ENCODE data around the gene TBC1D9.

TBC1D9 gene

DNA sequence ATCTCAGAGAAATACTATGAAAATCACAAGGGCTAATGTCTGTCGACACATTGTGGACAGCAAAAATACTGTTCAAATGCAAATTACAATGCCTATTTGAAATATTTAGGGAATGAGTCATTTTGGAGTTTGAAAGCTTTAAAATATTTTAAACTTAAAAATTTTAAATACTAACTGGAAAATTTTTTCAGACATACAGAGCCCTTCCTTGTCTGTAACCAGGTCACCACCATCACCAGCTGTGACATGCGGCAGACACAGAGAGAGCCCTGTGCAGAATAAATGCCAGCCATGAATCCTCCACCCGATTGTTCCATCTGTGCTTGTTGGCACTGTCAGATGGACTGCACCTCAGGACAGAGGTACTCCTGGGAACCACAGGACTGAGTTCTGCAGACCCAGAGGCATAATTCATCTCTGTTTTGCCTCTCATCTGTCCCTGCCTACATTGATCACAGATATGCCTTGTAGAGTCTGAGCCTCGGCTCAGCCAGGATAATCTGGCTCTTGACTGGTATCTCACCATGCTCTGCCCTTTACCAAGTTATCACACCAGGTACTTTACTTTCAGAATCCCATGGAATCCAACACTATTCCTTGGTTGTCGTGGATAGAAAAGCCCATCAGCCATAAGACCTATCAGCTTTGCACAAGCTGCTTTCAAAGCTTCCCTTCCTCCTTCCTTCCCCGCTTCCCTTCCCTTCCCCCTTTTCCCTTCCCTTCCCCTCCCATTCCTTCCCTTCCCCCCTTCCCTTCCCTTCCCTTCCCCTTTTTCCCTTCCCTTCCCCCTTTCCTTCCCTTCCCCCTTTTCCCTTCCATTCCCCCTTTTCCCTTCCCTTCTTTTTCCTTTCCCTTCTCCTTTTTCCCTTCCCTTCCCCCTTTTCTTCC lies 67.2 kb downstream of the TBC1D9 start:
- no peak for DNase-seq

DNA sequence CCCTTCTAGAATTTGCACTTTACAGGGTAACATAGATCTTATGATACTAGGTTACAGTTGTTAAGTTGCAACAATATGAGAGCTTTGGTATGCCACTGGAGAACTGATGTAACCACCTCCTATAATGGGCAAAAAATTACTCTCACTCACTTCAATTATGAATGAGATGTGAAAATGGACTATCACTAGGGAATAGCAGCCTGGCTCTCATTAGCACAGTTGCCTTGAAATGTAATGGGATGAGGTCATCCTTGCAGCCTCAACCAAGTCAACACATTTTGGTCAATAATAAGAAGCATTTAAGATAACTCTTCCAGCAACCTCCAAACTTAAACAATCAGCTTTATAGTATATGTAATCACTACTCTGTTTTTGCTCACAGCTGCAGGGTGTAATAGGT lies 69.4 kb downstream of the TBC1D9 start:
- DNase-seq, result no peak

DNA sequence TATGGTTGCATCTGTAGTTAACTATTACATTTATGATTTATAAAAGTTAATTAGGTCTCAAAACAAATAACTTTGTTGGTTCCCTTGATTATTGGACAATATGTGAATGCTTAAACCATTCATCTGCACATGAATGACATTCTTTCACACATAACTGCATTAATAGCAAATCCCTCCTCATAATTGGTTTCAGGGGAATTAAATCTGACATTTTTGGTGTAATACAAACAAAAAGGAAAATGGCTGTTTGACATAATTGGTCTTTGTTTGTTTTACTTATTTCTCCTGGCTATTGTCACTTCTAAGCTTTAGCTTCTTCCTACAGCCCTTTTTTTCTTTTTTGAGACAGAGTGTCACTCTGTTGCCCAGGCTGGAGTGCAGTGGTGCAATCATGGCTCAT lies 71.9 kb downstream of the TBC1D9 start:
- DNase-seq, result no peak

DNA sequence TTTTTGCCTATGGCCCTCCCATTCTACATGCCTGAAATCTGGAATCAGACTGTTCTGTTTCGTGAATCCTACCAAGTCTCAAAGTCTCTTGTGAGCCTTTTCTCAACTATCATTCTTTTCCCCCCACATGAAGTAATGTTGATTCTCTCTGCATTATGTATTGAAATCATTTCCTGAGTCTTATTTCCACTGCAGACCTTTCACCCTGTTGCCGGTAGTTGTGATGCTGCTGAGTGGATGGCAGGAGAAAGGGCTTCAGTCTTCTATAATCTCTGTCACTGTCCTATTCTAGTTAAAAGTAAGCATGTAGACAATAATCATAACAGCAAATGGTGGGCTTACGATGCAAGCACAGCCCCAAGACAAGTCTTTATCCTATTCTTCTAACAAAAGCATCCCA lies 75.0 kb downstream of the TBC1D9 start:
- no peak for DNase-seq

DNA sequence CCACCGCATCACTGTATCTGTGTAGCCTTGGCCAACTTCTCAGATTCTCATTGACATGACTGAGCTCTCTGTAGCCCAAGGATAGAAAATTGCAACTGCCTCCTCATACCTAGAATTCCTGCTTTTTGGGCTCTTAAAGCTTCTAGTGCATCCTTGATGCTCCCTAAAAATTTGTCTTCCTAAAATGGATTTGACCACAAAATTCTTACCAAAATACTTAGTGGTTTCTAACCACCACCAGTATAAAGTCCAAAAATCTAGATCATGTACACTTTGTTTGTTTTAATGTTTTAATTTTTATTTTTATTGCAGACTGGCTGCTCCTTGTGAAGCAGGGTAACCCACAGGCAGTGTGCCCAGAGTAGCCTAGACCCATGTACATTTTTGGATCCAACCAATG lies 75.5 kb downstream of the TBC1D9 start:
- DNase-seq, result no peak

DNA sequence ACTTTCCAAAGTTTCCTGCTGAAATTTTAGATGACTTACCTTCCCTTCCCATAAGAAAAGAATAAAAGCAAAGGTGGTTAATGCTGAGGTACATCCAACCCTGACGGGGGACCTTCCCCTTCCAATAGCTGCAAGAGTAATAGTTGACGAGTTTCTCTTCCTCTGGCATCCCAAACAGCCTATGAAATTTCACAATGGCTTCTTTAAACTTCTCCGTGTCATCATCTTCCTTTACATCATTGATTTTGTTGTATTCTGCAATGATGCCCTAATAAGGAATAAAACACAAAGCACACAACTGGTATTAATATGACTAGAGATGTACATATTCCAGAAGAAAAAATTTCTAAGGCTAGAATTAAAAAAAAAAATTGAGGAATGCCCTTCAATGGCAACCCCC lies 76.6 kb downstream of the TBC1D9 start:
- DNase-seq, result no peak

DNA sequence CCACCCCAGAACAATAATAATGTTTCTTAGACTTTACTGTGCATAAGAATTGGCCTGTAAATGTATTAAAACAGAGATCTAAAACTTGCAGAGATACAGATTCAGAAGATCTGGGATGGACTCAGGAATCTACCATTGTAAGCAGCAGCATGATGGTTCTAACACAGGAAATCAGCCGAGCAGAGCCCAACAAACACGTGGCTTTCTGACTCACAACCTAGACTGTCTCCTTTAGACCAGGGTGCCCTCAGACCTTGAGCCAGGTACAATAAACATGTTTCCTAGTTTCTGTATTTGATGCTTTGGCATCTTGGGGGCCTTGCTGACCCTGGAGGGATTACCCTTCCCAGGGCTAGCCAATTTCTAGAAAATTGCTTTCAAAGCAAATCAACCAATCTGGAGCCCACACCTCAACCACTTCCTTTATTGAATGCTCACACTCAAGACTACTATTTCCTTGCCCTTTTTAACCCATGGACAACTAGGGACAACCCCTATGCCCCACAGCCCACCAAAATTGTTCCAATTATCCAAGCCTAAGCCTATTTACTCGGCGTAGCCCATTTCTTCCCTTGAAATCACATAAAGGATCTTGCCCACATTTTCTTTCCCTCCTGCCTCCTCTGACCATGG lies 80.5 kb downstream of the TBC1D9 start:
- no peak for DNase-seq

DNA sequence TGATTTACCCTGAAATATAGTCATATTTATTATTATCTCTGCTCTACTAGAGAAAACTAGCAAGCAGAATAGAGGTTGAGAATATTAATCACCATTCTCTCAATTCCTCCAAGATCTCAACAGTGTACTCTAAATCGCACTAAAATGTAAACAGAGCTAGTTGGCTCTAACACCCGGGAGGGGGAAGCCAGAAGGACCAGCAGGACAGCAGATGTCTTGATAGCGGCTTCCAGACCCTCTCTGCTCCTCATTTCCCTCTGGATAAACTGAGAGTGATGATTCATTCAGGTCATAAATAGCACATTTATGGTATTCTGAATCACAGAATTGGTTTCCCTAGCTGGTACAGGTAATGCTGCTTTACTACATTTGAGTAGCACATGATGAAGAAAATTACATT lies 82.5 kb downstream of the TBC1D9 start:
- DNase-seq, result no peak

DNA sequence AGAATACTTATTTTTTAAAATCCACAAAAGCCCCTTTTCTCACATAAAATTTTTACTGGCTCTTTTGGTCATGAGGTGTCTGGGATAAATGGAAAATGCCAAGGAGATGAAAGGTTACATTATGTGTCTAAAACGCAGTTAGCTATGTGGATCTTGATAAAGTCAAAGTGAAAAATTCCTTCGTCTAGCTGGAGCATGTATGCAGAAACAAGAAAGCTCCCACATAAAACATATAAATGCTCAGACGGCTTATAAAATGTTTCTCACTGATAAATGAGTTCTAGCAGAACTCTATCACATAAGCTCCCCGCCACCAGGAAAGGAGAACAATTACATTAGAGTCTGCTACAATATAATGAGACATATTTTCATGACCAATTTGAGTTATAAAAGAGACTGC lies 83.8 kb downstream of the TBC1D9 start:
- DNase-seq, result no peak

DNA sequence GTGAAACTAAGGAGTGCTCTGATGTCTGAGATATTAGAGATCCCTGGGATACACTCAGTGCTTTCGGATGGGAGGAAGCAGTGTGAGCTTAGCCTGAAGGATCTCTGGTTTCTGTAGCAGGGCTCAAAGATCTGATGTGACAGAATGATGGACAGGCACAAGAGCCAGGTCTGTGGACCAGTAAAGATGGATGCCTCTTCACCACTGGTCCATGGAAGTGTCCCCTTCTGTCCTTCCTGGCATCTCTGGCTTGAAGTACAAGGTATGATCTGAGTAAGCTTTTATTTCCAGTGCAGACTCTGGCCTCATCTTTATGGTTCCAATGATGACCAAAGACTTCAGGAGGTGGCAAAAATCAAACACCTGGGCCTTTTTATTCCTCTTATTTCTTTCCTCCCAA lies 88.1 kb downstream of the TBC1D9 start:
- no peak for DNase-seq

DNA sequence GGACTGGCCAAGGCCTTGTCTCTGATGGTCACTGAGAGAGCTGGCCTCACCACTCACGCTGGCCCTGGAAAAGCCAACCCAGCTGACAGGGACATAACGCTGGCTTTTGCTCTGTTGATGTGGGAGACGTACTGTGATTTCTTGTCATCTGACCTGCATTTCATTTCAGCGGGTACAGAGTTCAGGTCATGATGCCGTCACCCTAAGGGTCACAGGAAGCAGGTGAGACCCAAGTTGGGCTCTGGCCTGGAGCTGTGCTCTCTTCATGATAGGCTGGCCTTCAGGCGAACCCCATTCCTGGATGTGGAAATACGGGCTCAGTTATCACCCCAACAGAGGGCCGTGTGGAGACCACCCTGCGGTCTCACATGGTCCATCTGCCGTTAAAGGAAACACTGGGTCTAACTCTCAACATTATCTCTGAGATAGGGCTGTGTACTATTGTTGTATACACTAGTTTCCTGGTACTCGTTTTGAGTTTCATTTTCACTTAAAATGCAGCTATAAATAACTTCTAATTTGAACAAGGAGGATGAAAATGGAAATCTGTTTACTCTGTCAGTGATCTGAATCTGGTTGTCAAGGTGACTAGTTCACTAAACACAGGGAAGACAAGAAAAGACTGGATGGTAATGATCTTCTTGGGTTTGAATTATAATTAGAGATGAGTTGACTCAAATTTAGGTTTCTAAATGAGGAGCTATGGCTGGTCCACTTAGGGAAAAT lies 89.1 kb downstream of the TBC1D9 start:
- DNase-seq, result no peak

DNA sequence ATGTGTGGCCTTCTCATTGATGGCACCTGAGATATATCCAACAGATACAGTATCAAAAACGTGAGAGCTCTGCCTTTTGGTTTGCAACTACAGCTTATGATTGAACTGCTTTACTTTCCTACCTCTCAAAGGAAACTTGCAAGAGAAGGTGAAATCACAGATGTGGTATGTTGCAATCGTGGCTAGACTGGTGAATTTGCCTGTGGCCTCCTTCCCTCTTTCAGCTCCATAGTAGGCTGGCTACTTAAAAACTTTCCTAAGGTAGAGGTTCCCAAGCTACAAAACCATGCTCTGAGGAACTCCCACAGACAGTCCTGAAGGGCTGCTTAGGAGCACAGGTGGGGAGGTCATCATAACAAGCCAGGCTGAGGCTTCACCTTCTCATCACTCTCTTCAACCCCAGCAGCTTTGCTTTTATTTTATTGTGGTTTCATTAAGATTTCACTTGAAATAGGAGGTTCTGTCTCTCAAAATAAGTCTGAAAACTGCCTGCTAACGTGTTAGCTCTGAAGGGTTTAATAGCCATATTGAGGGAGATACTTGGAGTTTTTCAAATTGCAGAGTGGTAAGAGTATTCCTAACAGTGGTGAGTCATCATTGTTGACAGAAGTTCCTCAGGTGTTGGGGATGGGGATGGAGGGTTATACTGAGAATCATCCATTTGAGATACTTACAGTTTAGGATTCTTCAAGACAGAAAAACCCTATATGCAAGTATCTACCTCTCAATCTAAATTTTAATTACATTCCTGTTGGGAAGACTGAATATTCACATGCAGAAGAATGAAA lies 93.9 kb downstream of the TBC1D9 start:
- no peak for DNase-seq

DNA sequence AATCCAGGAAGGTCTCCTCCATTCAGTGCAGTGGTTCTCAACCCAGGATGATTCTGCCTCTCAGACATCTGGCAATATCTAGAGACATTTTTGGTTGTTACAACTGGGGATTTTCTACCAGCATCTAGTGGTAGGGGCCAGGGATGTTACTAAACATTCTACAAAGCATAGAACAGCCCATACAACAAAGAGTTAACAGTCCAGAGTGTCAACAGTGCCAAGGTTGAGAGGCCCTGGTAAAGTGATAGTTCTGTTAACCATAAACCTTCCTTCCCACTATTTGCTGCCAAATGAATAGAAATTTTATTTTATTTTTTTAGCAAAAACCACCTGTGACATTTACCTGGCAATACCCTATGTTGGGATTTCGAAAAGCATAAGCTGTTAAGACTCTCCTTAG lies 94.6 kb downstream of the TBC1D9 start:
- no peak for DNase-seq

DNA sequence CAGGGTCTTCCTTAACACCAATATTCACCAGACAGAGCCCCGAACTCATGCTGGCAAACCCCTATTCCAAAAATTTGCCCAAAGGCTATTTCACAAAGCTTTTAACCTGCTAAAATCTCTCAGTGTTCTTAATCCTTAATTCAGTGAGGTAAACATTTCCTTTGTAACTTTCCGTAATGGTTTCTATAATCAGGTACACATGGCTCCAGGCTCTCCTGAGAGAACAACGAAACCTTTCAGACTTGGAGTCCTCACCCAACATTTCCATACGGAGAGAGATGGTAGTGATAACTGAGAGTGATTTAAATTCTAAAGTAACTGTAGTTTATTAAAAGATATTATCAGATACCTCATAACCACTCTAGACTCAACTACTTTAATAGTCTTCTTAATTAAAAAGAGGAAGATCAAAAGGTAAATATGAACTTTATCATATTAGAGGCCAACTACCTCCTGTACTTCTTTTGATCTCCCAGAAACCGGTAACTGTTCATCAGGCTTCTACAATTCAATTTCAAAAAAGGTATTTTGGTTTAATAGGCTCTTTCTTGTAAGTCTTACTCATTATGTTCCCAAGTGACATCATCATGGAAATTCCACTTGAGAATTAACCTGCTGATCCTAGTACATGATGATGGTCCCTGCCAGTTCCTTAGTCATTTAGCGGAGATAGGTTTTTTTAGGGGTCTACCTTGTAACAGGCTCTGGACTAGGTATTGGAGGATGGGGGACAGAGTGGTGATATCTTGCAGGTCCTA lies 96.1 kb downstream of the TBC1D9 start:
- DNase-seq, result no peak

DNA sequence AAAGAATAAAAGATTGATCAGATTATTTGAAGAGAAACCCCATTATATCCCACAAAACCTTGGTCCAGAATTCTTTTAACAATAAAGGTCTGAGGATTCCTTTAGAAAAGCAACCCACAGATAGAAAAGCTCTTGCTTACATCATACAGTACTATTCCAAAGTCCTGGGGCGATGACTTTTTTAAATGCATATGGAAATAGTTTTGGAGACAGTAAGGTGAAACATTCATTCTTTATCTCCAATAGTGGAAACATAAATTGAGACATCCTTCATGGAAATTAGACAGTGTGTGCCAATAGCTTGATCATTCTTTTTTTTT lies 101.7 kb downstream of the TBC1D9 start:
- DNase-seq, result no peak

DNA sequence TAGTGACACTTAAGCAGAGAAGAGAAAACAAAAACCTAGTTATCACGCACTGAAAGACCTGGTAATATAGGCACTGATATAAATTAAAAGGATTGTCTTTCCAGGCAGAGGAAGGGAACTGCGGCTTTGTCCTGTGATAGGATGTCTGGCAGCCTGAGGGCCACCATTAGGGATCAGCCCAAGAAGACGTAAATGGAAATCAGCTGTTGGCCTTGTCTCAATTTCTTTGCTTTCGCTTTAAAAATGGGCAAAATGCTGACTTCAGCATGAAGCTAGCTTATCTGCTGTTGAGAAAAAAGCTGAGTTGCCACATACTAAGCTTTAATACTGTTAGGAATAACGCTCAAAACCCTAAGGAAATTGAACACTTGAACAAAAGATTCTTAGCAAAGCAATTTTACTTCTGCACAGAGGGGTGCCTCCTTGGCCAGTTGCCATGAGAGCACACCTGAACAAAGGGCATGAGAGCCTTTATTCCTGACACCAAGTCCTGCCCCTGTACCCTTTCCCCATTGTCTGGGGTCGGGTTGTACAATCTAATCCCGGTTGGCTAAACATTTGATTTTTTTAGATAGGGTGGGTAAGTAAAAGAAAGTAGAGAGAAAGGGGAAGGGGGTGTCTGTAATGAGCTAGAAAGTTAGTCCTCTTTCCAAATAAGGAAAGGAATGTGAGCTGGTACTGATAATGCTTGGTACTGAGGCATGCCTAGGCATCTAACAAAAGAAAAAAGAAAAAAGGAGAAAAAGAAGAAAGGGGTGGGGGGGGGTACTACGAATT lies 102.3 kb downstream of the TBC1D9 start:
- no peak for DNase-seq

DNA sequence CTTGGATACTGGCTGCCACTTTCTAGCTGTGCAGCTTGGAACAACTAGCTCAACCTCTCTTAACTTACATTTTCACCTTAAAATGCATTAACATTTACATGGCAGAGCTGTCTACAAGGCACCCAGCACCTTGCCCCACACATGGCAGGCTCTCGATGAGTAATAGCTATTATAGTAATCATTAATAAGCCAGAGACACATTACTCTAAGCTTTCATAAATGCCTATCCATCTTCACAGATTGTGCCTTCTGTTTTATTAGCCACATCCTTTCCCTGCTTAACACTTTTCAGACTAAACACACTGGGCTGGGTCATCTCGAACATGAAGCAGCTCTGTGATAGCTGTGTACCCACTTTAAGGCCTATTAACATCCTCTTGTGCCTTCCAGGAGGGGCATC lies 103.6 kb downstream of the TBC1D9 start:
- no peak for DNase-seq

DNA sequence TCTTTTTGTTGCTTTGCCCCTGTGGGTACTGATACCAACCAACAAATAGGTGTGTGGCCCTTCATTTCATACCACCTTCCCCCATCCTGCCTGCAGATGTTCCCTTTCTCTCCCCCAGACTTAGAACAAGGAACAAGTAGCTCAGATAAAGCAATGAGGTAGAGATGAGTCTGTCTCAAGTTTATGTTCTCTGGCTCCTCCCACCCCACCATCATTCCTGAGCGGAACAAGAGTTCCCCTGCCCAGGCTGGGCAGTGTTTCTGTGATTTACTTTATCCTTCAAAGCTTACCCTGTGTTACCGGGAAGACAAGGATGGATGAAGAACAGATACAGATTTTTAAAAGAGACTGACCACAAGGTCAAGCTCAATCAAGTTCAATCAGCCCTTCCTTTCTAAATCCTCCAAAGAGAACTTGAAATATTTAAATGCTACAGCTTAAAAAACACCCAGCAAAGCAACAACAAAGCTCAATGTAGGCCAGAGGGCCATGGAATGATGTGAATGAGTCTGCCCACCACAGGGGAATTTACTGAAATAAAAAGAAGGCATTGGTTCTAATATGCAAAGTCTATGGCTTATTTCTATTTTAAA lies 107.4 kb downstream of the TBC1D9 start:
- no peak for DNase-seq

DNA sequence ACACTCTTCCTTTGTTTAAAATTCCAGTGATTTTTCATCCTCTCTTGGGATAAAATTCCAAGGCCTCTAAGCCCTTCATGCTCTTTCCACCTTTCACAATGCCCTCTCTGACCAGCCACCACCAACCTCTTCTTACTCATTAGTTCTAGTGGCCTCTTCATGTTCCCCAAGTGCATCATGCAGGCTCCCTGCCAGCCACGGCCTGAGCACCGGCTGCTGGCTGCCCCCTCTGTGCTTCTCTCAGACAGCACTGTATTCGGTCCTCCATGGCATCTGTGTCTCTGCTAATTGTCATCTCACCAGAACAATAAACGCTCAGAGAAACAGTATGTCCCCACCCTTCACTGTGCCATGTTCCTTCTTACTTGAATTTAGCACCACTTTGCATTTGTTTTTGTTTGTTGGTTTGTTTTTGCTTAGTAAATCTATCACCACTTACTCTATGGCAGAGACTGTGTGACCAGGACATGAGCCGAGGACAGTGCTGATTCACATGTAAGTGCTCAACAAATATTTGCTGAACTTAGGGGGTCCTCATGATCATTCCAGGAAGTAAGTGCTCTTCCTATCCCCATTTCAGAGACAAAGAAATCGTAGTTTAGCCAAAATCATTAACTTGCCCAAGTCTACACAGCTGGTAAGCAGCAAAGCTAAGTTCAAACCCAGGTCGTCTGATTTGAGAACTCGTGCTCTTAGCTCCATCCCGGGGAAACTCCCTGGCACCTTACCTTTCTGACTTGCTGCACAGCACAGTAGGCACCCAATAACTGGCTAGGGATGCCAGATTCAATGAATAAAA lies 110.4 kb downstream of the TBC1D9 start:
- peak; percentile 30 for DNase-seq

DNA sequence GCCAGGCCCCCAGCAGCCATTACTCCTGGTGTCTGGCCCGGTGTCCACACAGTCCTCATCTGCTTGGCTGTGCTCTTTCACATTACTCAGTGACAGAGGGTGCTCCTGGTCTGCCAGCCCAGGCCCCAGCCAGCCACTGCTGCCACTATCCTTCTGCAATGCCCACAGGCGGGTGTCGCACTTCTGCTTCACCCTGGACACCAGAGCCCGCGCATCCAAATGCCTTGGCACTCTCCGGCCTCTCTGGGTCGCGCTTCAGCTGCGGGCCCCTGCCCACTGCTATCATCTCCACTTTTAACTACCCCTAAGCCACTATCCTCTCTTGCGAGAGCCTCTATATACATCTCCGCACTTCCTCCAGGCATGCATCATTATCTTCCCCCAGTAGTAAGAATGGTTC lies 111.0 kb downstream of the TBC1D9 start:
- DNase-seq, result no peak

Measured in COR-L47 (cell line).